Cardiac atrium fibroblast (primary cell): ENCODE measurements around the gene TBC1D3B. TPM values are rescaled to one million over a fixed set of nuclear protein-coding genes. Genes with fewer than 3 reads are reported as not detected.

Experiments used
- total RNA-seq: library from RNA; depleted of rRNA; stranded (reverse); fragments of >200 nt; gene quantifications from 2 replicates; pipeline ENCODE4 v1.2.3, GENCODE V29; 2015

Gene TBC1D3B
- total RNA-seq = 1.9 TPM in 1 of 2 replicates, not detected in the other

GRCh38 chr17:36176536-36176935 is at the start of gene TBC1D3B:
TSS of gene TBC1D3B (minus strand) at chr17:36176636. CDS start at chr17:36175050, 1,586 bp downstream.

GRCh38 chr17:36210439-36211211 is 34.2 kb upstream of the TBC1D3B start, which contains the start of gene CCL4L2:
TSS of gene CCL4L2 (plus strand) at chr17:36211063.

Other genes starting within 250 kb of the TBC1D3B start
- gene RDM1, start 245.9 kb downstream of the TBC1D3B start, total RNA-seq = not detected in 2 replicates
- not detected in 2 replicates for gene LYZL6, start 232.9 kb downstream of the TBC1D3B start, total RNA-seq
- not detected in 2 replicates for gene CCL16, start 195.1 kb downstream of the TBC1D3B start, total RNA-seq
- 0.90 and 4.9 TPM in 2 replicates for gene CCL14, start 189.9 kb downstream of the TBC1D3B start, total RNA-seq
- gene CCL15, start 175.1 kb downstream of the TBC1D3B start, total RNA-seq = not detected in 2 replicates
- gene CCL23, start 158.7 kb downstream of the TBC1D3B start, total RNA-seq = not detected in 2 replicates
- not detected in 2 replicates for gene CCL18, start 112.4 kb downstream of the TBC1D3B start, total RNA-seq
- gene CCL3, start 86.5 kb downstream of the TBC1D3B start, total RNA-seq = not detected in 2 replicates
- gene CCL4, start 72.8 kb downstream of the TBC1D3B start, total RNA-seq = not detected in 2 replicates
- not detected in 2 replicates for gene CCL3L1, start 20.1 kb upstream of the TBC1D3B start, total RNA-seq
- not detected in 2 replicates for gene CCL4L2, start 34.4 kb upstream of the TBC1D3B start, total RNA-seq
- 0.32 TPM in 1 of 2 replicates, not detected in the other for gene TBC1D3I, start 87.9 kb upstream of the TBC1D3B start, total RNA-seq
- not detected in 2 replicates for gene TBC1D3G, start 147.2 kb upstream of the TBC1D3B start, total RNA-seq
- gene TBC1D3H, start 211.8 kb upstream of the TBC1D3B start, total RNA-seq = not detected in 2 replicates